PC-9 (cell line): ENCODE measurements around the gene ASMT. TPM values are rescaled to one million over a fixed set of nuclear protein-coding genes. Genes with fewer than 3 reads are reported as not detected.

Source experiments
- BruUV-seq: library from RNA; stranded (reverse); fragments of 400-500 nt; replicated peaks from 2 replicates; lab custom pipeline; 2021; lab: Mats Ljungman, UMichigan
- CTCF ChIA-PET: fragments of 300-600 bp; sonication (Branson Sonifier 250); formaldehyde crosslinking; loops from one replicate; lab custom pipeline; 2022; ENCODE audit warnings: antibody characterized with exemption; lab: Charles Lee
- POLR2A ChIA-PET: fragments of 300-600 bp; sonication (Branson Sonifier 250); formaldehyde crosslinking; loops from one replicate; lab custom pipeline; 2022; ENCODE audit warnings: antibody characterized with exemption; ENCODE audit not compliant: unreplicated experiment; lab: Charles Lee
- DNase-seq, 2 experiments: peaks; one replicate each; pipeline versions ENCODE4 v3.0.0 to v3.0.0-alpha.2; 2015 to 2022; ENCODE audit warnings: mixed read lengths in 1 of 2
- H2AFZ ChIP-seq: fragments of 200-600 bp; sonication (generic); 2 replicates; pipeline ENCODE4 v1.8.1; 2017; ENCODE audit warnings: antibody characterized with exemption
- H3F3A ChIP-seq: fragments of 200-600 bp; sonication (generic); 2 replicates; pipeline ENCODE4 v1.8.1; 2017; ENCODE audit warnings: antibody characterized with exemption, mild to moderate bottlenecking, low read depth; ENCODE audit not compliant: insufficient read depth
- H3K27ac ChIP-seq: fragments of 200-600 bp; sonication (generic); 2 replicates; pipeline ENCODE4 v1.6.1; 2016; ENCODE audit warnings: mixed run types
- H3K27me3 ChIP-seq: fragments of 200-600 bp; sonication (generic); 2 replicates; pipeline ENCODE4 v1.6.1; 2016; ENCODE audit warnings: low read depth, mixed run types; ENCODE audit not compliant: insufficient read depth
- H3K36me3 ChIP-seq: fragments of 200-600 bp; sonication (generic); 2 replicates; pipeline ENCODE4 v1.6.1; 2016; ENCODE audit warnings: low read depth, mixed run types
- H3K4me1 ChIP-seq: fragments of 200-600 bp; sonication (generic); replicated peaks from 2 replicates; pipeline ENCODE4 v1.6.1; 2016; ENCODE audit warnings: mixed run types; ENCODE audit not compliant: insufficient read depth
- H3K4me2 ChIP-seq: fragments of 200-600 bp; sonication (generic); 2 replicates; pipeline ENCODE4 v1.6.1; 2017; ENCODE audit warnings: mixed run types
- H3K4me3 ChIP-seq: fragments of 200-600 bp; sonication (generic); 2 replicates; pipeline ENCODE4 v1.6.1; 2016; ENCODE audit warnings: mixed run types
- H3K79me2 ChIP-seq: fragments of 200-600 bp; sonication (generic); 2 replicates; pipeline ENCODE4 v1.6.1; 2017; ENCODE audit warnings: low read depth, mixed run types
- H3K9me2 ChIP-seq: fragments of 200-600 bp; sonication (generic); 2 replicates; pipeline ENCODE4 v1.8.1; 2017; ENCODE audit warnings: mild to moderate bottlenecking; ENCODE audit not compliant: insufficient read depth
- H3K9me3 ChIP-seq: fragments of 200-600 bp; sonication (generic); 2 replicates; pipeline ENCODE4 v1.8.1; 2016; ENCODE audit warnings: low read depth; ENCODE audit not compliant: insufficient read depth
- H4K20me1 ChIP-seq: fragments of 200-600 bp; sonication (generic); 2 replicates; pipeline ENCODE4 v1.8.1; 2017; ENCODE audit not compliant: insufficient read depth
- EZH2 ChIP-seq: fragments of 200-600 bp; sonication (generic); IDR thresholded peaks from 2 replicates; pipeline ENCODE4 v1.8.0; 2017; ENCODE audit warnings: antibody characterized with exemption, low read depth
- intact Hi-C: fragments of 100-400 bp; cut with micrococcal nuclease; formaldehyde crosslinking; loops from one replicate; pipeline ENCODE4 v1.10.0; 2022; ENCODE audit not compliant: unreplicated experiment
- total RNA-seq: library from RNA; stranded (reverse); gene quantifications from 2 replicates; pipeline ENCODE4 v1.2.3, GENCODE V29; 2021
- TF ChIP-seq, protein P1 (sequence below): fragments of 200-600 bp; sonication (generic); conservative IDR thresholded peaks from 2 replicates; pipeline ENCODE4 v1.6.1; 2017; ENCODE audit warnings: mixed run types, antibody characterized with exemption, mild to moderate bottlenecking, moderate library complexity

Gene ASMT
- total RNA-seq, 1 experiment from 2014 or later: not detected

DNA sequence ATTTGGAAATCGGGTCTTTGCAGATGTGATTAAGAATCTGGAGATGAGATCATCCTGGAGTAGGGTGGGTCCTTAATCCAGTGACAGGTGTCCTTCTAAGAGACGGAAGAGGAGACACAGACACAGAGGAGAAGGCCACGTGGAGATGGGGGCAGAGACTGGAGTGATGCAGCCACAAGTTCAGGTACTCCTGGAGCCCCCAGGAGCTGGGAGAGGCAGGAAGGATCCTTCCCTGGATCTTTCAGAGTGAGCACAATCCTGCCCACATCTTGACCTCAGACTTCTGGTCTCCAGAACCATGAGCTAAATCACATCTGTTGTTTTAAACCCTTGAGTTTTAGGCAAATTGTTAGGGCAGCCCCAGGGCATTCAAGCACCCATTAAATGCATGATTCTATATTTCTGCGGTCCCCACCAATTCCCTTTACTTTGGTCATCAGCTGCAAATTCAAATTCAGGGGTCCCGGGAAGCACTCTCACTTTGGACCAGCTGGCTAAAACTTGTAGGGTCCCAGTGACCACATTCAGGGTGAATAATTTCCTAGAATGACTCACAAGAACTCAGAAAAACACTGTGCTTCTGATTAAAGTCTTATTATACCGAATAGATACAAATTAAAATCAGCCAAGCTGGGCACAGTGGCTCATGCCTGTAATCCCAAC, 36.2 kb upstream of the ASMT start:
- Histone ChIP-seq H3K4me2 (no peak overlapping the region), H3K79me2 (no peaks in the 10 kb centered on the region), H3K36me3 (no peaks in the 10 kb centered on the region), H3K4me1 (0 out of 2 replicates have a peak, but pooled peaks cover 8% of the 10 kb centered on the region), H3K9me2 (no peaks in the 10 kb centered on the region), H3F3A (peaks cover 7% of the 10 kb centered on the region; the same call in 1 of the 2 replicates), H3K4me3 (no peak overlapping the region), H3K27ac (no peak overlapping the region), H3K27me3 (no peaks in the 10 kb centered on the region), H2AFZ (no peak overlapping the region), H3K9me3 (no peaks in the 10 kb centered on the region), H4K20me1 (no peaks in the 10 kb centered on the region)
- intact Hi-C loops: no loop called here
- POLR2A ChIA-PET: no interaction called here
- CTCF ChIA-PET: no interaction called here
- no peak for DNase-seq
- BruUV-seq: no TSS peak
- TF ChIP-seq, protein P1, sequence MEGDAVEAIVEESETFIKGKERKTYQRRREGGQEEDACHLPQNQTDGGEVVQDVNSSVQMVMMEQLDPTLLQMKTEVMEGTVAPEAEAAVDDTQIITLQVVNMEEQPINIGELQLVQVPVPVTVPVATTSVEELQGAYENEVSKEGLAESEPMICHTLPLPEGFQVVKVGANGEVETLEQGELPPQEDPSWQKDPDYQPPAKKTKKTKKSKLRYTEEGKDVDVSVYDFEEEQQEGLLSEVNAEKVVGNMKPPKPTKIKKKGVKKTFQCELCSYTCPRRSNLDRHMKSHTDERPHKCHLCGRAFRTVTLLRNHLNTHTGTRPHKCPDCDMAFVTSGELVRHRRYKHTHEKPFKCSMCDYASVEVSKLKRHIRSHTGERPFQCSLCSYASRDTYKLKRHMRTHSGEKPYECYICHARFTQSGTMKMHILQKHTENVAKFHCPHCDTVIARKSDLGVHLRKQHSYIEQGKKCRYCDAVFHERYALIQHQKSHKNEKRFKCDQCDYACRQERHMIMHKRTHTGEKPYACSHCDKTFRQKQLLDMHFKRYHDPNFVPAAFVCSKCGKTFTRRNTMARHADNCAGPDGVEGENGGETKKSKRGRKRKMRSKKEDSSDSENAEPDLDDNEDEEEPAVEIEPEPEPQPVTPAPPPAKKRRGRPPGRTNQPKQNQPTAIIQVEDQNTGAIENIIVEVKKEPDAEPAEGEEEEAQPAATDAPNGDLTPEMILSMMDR: no peak
- TF ChIP-seq EZH2: no peak

DNA sequence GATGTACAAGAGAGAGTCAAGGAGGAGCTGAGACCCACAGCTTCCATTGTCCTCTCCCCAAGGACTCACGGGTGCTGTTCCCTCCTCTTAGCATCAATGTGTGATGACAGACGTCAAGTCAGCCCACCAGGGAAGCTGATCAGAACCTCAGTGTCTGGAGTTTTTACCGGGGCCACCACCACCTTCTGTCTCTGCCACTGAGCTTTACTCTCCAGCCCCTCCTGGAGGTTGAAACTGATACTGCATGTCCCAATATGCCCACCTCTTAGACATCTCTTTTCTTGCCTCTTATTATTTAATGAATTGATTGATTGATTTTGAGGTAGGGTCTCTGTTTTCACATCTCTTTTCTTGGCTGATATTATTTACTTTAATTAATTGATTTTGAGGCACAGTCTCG, 33.7 kb upstream of the ASMT start:
- Histone ChIP-seq H3K9me2 (no peaks in the 10 kb centered on the region), H3K27ac (no peak overlapping the region), H3K4me3 (no peak overlapping the region), H3K4me2 (no peak overlapping the region), H3K79me2 (no peaks in the 10 kb centered on the region), H3K4me1 (0 out of 2 replicates have a peak, but pooled peaks cover 8% of the 10 kb centered on the region), H4K20me1 (no peaks in the 10 kb centered on the region), H3K9me3 (no peaks in the 10 kb centered on the region), H3K36me3 (no peaks in the 10 kb centered on the region), H2AFZ (no peak overlapping the region), H3K27me3 (no peaks in the 10 kb centered on the region), H3F3A (peaks cover 7% of the 10 kb centered on the region; the same call in 1 of the 2 replicates)
- TF ChIP-seq EZH2: no peak
- TF ChIP-seq, protein P1: peak; percentile 81
- ChIA-PET CTCF (no interaction called here), POLR2A (no interaction called here)
- BruUV-seq: no TSS peak
- intact Hi-C loops: loop anchor here (5.0 kb wide), 1 partner anchor 339 kb away; no protein-coding TSS in a partner anchor
- DNase-seq: no peak

DNA sequence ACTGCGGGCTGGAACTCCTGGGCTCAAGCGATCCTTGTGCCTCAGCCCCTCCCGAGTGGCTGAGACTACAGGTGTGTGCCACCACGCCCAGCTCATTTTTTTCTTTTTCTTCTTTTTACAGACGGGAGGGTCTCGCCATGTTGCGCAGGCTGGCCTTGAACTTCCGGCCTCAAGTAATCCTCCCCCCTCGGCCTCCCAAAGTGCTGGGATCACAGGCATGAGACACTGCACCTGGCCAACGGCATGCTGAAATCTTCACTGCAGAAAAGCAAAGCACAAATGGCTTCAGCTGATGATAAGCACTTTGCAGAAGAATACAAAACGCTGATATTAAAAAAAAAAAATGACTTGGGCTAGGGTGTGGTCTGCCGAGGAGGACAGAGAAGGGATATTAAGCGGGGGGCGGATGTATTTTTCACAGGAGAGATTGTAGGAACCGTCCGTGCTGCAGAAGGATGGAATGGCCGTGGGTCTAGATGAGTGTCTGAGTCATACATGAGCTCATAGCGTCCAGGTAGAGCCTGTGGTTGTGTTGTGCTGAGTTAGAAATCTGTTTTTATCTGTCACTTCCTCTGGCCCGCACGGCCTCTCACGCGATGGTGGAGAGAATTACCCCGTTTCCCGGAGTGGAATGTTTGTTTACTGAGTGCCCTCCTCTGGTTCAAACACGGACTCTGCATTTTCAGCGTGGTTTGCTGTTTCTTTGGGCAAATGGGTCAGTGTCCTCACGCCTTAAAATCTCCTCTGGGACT, 32.0 kb upstream of the ASMT start:
- intact Hi-C loops: loop anchor here (5.0 kb wide), 1 partner anchor 341 kb away; no protein-coding TSS in a partner anchor
- Histone ChIP-seq H3K36me3 (no peaks in the 10 kb centered on the region), H3K9me3 (no peaks in the 10 kb centered on the region), H3K27me3 (no peaks in the 10 kb centered on the region), H3K27ac (no peak overlapping the region), H4K20me1 (no peaks in the 10 kb centered on the region), H3F3A (peaks cover 17% of the 10 kb centered on the region; the same call in 1 of the 2 replicates), H3K4me2 (peak overlapping the region; percentile 73), H3K4me1 (0 out of 2 replicates have a peak, but pooled peaks cover 11% of the 10 kb centered on the region), H3K9me2 (no peaks in the 10 kb centered on the region), H2AFZ (peak overlapping the region; percentile 71; the same call in 1 of the 2 replicates), H3K4me3 (no peak overlapping the region; the same call in 1 of the 2 replicates), H3K79me2 (no peaks in the 10 kb centered on the region)
- TF ChIP-seq EZH2: no peak
- TF ChIP-seq, protein P1: no peak
- peak in 1 of 2 experiments; percentile 73 for DNase-seq
- BruUV-seq: no TSS peak
- POLR2A ChIA-PET: no interaction called here
- CTCF ChIA-PET: no interaction called here
